A549 (cell line): ENCODE data around the gene NOC3L. TPM values are rescaled to one million over a fixed set of nuclear protein-coding genes. Genes with fewer than 3 reads are reported as not detected.

Experiments used
- ATAC-seq, 2 experiments: fragments of 200-7000 bp in 1 of 2; fragments of >200 bp in 1 of 2; cut with Nextera tagmentation in 1 of 2; cut with Tn5 transposase in 1 of 2; 3 replicates each; pipeline versions ENCODE4 v1.8.0 to v1.9.1; 2018 to 2020; ENCODE audit warnings: mild to moderate bottlenecking in 1 of 2, moderate library complexity in 1 of 2
- CTCF ChIA-PET: fragments of 300-600 bp; sonication (Branson Sonifier 250); formaldehyde crosslinking; extraction: SDS; loops from one replicate; lab custom pipeline; 2021; ENCODE audit warnings: antibody characterized with exemption, inconsistent platforms; lab: Yijun Ruan, JAX
- POLR2A ChIA-PET: fragments of 350-600 bp; formaldehyde crosslinking; extraction: SDS; loops from one replicate; lab custom pipeline; 2021; ENCODE audit warnings: antibody characterized with exemption, inconsistent platforms; lab: Yijun Ruan, JAX
- DNase-seq, 2 experiments: peaks; one replicate each; pipeline versions ENCODE4 v3.0.0 to v3.0.0-alpha.2; 2011 to 2016; ENCODE audit warnings: low read depth in 1 of 2, low spot score in 1 of 2
- FAIRE-seq: peaks from 2 replicates; lab custom pipeline; 2011; peaks lifted over from hg19 to GRCh38; lab: Jason Lieb, UNC
- H3K27ac ChIP-seq, 2 experiments: fragments of >200 bp; sonication (Bioruptor Twin); formaldehyde crosslinking; 3 replicates each; pipeline ENCODE4 v1.5.1; 2016 to 2017
- H3K4me1 ChIP-seq: fragments of >200 bp; sonication (Bioruptor Twin); formaldehyde crosslinking; 3 replicates; pipeline ENCODE4 v1.6.1; 2016
- H3K4me2 ChIP-seq: fragments of >200 bp; sonication (Bioruptor Twin); formaldehyde crosslinking; 3 replicates; pipeline ENCODE4 v1.6.1; 2016
- H3K4me3 ChIP-seq: fragments of >200 bp; sonication (Bioruptor Twin); formaldehyde crosslinking; 3 replicates; pipeline ENCODE4 v1.5.1; 2016
- H3K9me3 ChIP-seq: fragments of >200 bp; sonication (Bioruptor Twin); formaldehyde crosslinking; 3 replicates; pipeline ENCODE4 v1.6.1; 2016
- EHF ChIP-seq: fragments of 250-450 bp; sonication (Bioruptor Pico); IDR thresholded peaks from 2 replicates; pipeline ENCODE4 v1.5.0; 2020; ENCODE audit warnings: mild to moderate bottlenecking
- EHMT2 ChIP-seq: fragments of 200-600 bp; sonication (generic); IDR thresholded peaks from 2 replicates; pipeline ENCODE4 v1.6.1; 2016; ENCODE audit warnings: antibody characterized with exemption, low read depth, mild to moderate bottlenecking, moderate library complexity
- EP300 ChIP-seq, 2 experiments: fragments of >200 bp; sonication (Bioruptor Twin); formaldehyde crosslinking; IDR thresholded peaks; 2 replicates in 1 of 2; 3 replicates in 1 of 2; pipeline ENCODE4 v1.6.1; 2016 to 2017
- ESRRA ChIP-seq: fragments of 150-350 bp; IDR thresholded peaks from 2 replicates; pipeline ENCODE4 v1.6.1; 2014; ENCODE audit warnings: mild to moderate bottlenecking, low read length, borderline replicate concordance
- FOSB ChIP-seq: fragments of 250-450 bp; sonication (Bioruptor Pico); IDR thresholded peaks from 2 replicates; pipeline ENCODE4 v1.5.0; 2020; ENCODE audit warnings: mild to moderate bottlenecking, moderate library complexity
- FOXS1 ChIP-seq: fragments of 250-450 bp; sonication (Bioruptor Pico); IDR thresholded peaks from 2 replicates; pipeline ENCODE4 v1.5.0; 2020; ENCODE audit warnings: mild to moderate bottlenecking, moderate library complexity
- HOXB13 ChIP-seq: fragments of 250-450 bp; sonication (Bioruptor Pico); IDR thresholded peaks from 2 replicates; pipeline ENCODE4 v1.5.0; 2020; ENCODE audit warnings: low read depth, mild to moderate bottlenecking, moderate library complexity
- KDM1A ChIP-seq: fragments of 200-600 bp; sonication (generic); IDR thresholded peaks from 2 replicates; pipeline ENCODE4 v1.6.1; 2016; ENCODE audit warnings: low read depth, mild to moderate bottlenecking
- MYC ChIP-seq: IDR thresholded peaks from 2 replicates; pipeline ENCODE4 v1.6.1; 2012; ENCODE audit warnings: mild to moderate bottlenecking, inconsistent platforms, low read length, improper control_type of control experiment, borderline replicate concordance
- POLR2AphosphoS2 ChIP-seq: conservative IDR thresholded peaks from 2 replicates; pipeline ENCODE4 v1.6.1; 2012; ENCODE audit warnings: low read length, improper control_type of control experiment, inconsistent platforms
- RAD21 ChIP-seq, 2 experiments: fragments of >200 bp in 1 of 2; sonication (Bioruptor Twin) in 1 of 2; formaldehyde crosslinking in 1 of 2; IDR thresholded peaks in 1 of 2; conservative IDR thresholded peaks in 1 of 2; 2 replicates in 1 of 2; 3 replicates in 1 of 2; pipeline ENCODE4 v1.6.1; 2012 to 2018; ENCODE audit warnings: inconsistent platforms in 1 of 2
- RCOR1 ChIP-seq: fragments of 150-350 bp; IDR thresholded peaks from 2 replicates; pipeline ENCODE4 v1.6.1; 2014; ENCODE audit warnings: antibody characterized with exemption, low read length, low read depth
- RFX5 ChIP-seq: fragments of 450-650 bp; IDR thresholded peaks from 2 replicates; pipeline ENCODE4 v1.7.1; 2014; ENCODE audit warnings: antibody characterized with exemption, mild to moderate bottlenecking, moderate library complexity
- SREBF2 ChIP-seq: fragments of 450-650 bp; IDR thresholded peaks from 2 replicates; pipeline ENCODE4 v1.6.1; 2014; ENCODE audit warnings: mild to moderate bottlenecking, moderate library complexity
- TFCP2L1 ChIP-seq: fragments of 250-450 bp; sonication (Bioruptor Pico); IDR thresholded peaks from 2 replicates; pipeline ENCODE4 v1.5.0; 2021; ENCODE audit warnings: mild to moderate bottlenecking
- WGBS: methylation state at CpG from one replicate; pipeline ENCODE4 v1.1.6; 2017; ENCODE audit errors: missing lambda C conversion rate; 5-methylcytosine and 5-hydroxymethylcytosine counted together
- polyA plus RNA-seq, 4 experiments: library from polyadenylated mRNA; depleted of rRNA in 3 of 4; stranded (reverse); fragments of >200 nt; fragmentation: RNase III in 1 of 4; extraction: RNeasy Plus Mini Kit Qiagen cat#74134 plus additional on column Dnase treatment in 1 of 4; gene quantifications; 2 replicates in 3 of 4; 3 replicates in 1 of 4; pipeline ENCODE4 v1.2.3, GENCODE V29; 2011 to 2017
- TF ChIP-seq, protein P1 (sequence below): fragments of >200 bp; sonication (Bioruptor Twin); formaldehyde crosslinking; IDR thresholded peaks from 3 replicates; pipeline ENCODE4 v1.6.1; 2016
- TF ChIP-seq, protein P2 (sequence below): IDR thresholded peaks from 2 replicates; pipeline ENCODE4 v1.6.1; 2012
- TF ChIP-seq, protein P3 (sequence below): fragments of 200-600 bp; sonication (generic); IDR thresholded peaks from 2 replicates; pipeline ENCODE4 v1.6.1; 2016; ENCODE audit warnings: antibody characterized with exemption, mild to moderate bottlenecking, moderate library complexity
- TF ChIP-seq, protein P4 (sequence below): fragments of >200 bp; sonication (Bioruptor Twin); formaldehyde crosslinking; IDR thresholded peaks from 3 replicates; pipeline ENCODE4 v1.5.1; 2016
- TF ChIP-seq, protein P5 (sequence below): fragments of 450-650 bp; IDR thresholded peaks from 2 replicates; pipeline ENCODE4 v1.6.1; 2014; ENCODE audit warnings: antibody characterized with exemption
- TF ChIP-seq, protein P6 (sequence below): fragments of 250-450 bp; sonication (Bioruptor Pico); IDR thresholded peaks from 2 replicates; pipeline ENCODE4 v1.5.0; 2020; ENCODE audit warnings: low read depth, mild to moderate bottlenecking, moderate library complexity

Gene NOC3L
- polyA plus RNA-seq, 2 of the 4 experiments (the other 2 are of a cell fraction) = 23.1 to 41.9 TPM

DNA sequence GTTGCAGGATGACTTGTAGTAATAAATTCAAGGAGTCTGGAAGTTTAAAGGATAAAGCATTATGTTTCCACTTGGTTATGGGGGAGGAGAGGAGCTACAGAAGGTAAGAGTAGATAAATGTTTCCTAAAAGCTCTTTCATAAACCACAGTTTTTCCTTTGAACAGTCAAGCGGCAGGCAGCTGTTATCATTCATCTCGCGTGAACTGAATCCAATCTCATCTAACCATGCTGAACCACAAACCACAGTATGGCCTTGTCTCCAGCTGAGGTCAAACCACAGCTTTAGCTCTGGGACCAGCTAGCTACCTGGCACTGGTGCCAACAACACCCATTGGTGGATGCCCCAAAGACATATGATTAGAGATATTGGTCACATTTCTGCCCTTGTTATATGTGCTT is 63.3 kb downstream of the NOC3L start:
- Histone ChIP-seq H3K4me2 (no peak overlapping the region), H3K9me3 (no peaks in the 10 kb centered on the region), H3K4me1 (no peaks in the 10 kb centered on the region), H3K27ac (no peak overlapping the region), H3K4me3 (no peak overlapping the region)
- ATAC-seq (no peak), FAIRE-seq (no peak), DNase-seq (no peak)
- TF ChIP-seq FOXS1 (no peak), FOSB (CRISPR knock-in tag) (no peak), RCOR1 (no peak), POLR2AphosphoS2 (no peak)
- TF ChIP-seq, protein P1, sequence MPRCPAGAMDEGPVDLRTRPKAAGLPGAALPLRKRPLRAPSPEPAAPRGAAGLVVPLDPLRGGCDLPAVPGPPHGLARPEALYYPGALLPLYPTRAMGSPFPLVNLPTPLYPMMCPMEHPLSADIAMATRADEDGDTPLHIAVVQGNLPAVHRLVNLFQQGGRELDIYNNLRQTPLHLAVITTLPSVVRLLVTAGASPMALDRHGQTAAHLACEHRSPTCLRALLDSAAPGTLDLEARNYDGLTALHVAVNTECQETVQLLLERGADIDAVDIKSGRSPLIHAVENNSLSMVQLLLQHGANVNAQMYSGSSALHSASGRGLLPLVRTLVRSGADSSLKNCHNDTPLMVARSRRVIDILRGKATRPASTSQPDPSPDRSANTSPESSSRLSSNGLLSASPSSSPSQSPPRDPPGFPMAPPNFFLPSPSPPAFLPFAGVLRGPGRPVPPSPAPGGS = no peak
- TF ChIP-seq, protein P2, sequence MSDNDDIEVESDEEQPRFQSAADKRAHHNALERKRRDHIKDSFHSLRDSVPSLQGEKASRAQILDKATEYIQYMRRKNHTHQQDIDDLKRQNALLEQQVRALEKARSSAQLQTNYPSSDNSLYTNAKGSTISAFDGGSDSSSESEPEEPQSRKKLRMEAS = no peak
- TF ChIP-seq, protein P3, sequence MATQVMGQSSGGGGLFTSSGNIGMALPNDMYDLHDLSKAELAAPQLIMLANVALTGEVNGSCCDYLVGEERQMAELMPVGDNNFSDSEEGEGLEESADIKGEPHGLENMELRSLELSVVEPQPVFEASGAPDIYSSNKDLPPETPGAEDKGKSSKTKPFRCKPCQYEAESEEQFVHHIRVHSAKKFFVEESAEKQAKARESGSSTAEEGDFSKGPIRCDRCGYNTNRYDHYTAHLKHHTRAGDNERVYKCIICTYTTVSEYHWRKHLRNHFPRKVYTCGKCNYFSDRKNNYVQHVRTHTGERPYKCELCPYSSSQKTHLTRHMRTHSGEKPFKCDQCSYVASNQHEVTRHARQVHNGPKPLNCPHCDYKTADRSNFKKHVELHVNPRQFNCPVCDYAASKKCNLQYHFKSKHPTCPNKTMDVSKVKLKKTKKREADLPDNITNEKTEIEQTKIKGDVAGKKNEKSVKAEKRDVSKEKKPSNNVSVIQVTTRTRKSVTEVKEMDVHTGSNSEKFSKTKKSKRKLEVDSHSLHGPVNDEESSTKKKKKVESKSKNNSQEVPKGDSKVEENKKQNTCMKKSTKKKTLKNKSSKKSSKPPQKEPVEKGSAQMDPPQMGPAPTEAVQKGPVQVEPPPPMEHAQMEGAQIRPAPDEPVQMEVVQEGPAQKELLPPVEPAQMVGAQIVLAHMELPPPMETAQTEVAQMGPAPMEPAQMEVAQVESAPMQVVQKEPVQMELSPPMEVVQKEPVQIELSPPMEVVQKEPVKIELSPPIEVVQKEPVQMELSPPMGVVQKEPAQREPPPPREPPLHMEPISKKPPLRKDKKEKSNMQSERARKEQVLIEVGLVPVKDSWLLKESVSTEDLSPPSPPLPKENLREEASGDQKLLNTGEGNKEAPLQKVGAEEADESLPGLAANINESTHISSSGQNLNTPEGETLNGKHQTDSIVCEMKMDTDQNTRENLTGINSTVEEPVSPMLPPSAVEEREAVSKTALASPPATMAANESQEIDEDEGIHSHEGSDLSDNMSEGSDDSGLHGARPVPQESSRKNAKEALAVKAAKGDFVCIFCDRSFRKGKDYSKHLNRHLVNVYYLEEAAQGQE = no peak
- ChIA-PET POLR2A (no interaction called here), CTCF (interaction anchor here (1.4 to 1.7 kb wide), 2 partner anchors 21 to 383 kb away, joined by 4 to 8 read pairs; no protein-coding TSS in a partner anchor)
- WGBS = 93% methylated on average over 3 of the region's 3 CpGs

DNA sequence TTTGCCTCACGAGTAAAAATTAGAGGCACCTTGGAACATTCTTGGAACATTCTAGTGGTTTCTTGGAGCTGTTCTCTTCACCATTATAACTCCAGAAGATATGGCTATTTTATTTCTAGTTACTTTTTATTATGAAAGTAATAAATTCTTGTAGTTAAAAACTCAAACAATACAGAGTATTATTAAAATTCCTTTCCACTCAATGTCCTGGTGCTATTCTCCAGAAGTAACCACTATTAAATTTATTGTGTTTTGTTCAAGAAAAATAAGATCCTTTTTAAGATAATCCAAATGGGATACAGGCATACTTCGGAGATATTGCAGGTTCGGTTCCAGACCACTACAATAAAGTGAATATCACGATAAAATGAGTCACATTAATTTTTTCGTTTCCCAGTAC is 68.6 kb downstream of the NOC3L start:
- ChIA-PET POLR2A (no interaction called here), CTCF (no interaction called here)
- DNase-seq (no peak), ATAC-seq (no peak), FAIRE-seq (no peak)
- H3K4me2 ChIP-seq = no peak overlapping the region
- H3K4me1 ChIP-seq = no peaks in the 10 kb centered on the region
- TF ChIP-seq, protein P1 = no peak
- TF ChIP-seq HOXB13 (CRISPR knock-in tag) (no peak), ESRRA (no peak)
- H3K27ac ChIP-seq = no peak overlapping the region
- no peaks in the 10 kb centered on the region for H3K9me3 ChIP-seq
- H3K4me3 ChIP-seq = no peak overlapping the region
- WGBS = 85% methylated on average over 5 of the region's 5 CpGs

DNA sequence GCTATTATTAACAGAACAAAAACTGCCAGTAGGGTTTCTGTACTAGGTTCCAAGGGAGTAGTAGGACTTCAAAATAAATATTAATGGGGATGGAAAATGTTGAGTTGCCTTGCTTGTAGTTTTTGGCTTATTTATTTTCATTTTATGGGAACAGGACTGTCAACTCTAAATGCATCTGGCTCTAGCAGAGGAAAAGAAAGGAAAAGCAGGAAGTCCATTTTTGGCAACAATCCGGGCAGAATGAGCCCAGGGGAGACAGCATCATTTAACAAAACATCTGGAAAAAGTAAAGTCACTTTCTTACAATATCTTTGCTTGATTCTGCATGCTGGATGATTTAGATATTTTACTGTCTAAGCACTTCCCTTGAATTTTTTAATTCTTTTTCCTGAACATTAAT is 69.4 kb downstream of the NOC3L start:
- Histone ChIP-seq H3K4me1 (no peaks in the 10 kb centered on the region), H3K4me3 (no peak overlapping the region)
- DNase-seq (no peak), ATAC-seq (no peak), FAIRE-seq (no peak)
- WGBS = 71% methylated on average over 1 of the region's 1 CpG
- CTCF ChIA-PET = no interaction called here
- TF ChIP-seq MYC (no peak), EHMT2 (no peak), EP300 (IDR thresholded peaks at IDR 0.05) (no peak), KDM1A (no peak), RCOR1 (no peak), RFX5 (no peak), RAD21 (conservative IDR thresholded peaks at IDR 0.05 in 1 of 2, IDR thresholded peaks at IDR 0.05 in 1 of 2) (no peak), TFCP2L1 (no peak), SREBF2 (no peak), EHF (CRISPR knock-in tag) (no peak)
- TF ChIP-seq, protein P4, sequence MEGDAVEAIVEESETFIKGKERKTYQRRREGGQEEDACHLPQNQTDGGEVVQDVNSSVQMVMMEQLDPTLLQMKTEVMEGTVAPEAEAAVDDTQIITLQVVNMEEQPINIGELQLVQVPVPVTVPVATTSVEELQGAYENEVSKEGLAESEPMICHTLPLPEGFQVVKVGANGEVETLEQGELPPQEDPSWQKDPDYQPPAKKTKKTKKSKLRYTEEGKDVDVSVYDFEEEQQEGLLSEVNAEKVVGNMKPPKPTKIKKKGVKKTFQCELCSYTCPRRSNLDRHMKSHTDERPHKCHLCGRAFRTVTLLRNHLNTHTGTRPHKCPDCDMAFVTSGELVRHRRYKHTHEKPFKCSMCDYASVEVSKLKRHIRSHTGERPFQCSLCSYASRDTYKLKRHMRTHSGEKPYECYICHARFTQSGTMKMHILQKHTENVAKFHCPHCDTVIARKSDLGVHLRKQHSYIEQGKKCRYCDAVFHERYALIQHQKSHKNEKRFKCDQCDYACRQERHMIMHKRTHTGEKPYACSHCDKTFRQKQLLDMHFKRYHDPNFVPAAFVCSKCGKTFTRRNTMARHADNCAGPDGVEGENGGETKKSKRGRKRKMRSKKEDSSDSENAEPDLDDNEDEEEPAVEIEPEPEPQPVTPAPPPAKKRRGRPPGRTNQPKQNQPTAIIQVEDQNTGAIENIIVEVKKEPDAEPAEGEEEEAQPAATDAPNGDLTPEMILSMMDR = no peak
- TF ChIP-seq, protein P5, sequence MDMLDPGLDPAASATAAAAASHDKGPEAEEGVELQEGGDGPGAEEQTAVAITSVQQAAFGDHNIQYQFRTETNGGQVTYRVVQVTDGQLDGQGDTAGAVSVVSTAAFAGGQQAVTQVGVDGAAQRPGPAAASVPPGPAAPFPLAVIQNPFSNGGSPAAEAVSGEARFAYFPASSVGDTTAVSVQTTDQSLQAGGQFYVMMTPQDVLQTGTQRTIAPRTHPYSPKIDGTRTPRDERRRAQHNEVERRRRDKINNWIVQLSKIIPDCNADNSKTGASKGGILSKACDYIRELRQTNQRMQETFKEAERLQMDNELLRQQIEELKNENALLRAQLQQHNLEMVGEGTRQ = no peak
- TF ChIP-seq, protein P2 = no peak
- TF ChIP-seq, protein P6, sequence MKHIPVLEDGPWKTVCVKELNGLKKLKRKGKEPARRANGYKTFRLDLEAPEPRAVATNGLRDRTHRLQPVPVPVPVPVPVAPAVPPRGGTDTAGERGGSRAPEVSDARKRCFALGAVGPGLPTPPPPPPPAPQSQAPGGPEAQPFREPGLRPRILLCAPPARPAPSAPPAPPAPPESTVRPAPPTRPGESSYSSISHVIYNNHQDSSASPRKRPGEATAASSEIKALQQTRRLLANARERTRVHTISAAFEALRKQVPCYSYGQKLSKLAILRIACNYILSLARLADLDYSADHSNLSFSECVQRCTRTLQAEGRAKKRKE (CRISPR knock-in tag) = no peak
- TF ChIP-seq, all 56 proteins: peak for 0
- H3K9me3 ChIP-seq = no peaks in the 10 kb centered on the region
- no peak overlapping the region for H3K27ac ChIP-seq
- POLR2A ChIA-PET = no interaction called here
- no peak overlapping the region for H3K4me2 ChIP-seq
